Measurements from ENCODE around the gene MVB12B. TPM values are rescaled to one million over a fixed set of nuclear protein-coding genes. Genes with fewer than 3 reads are reported as not detected.
"Not testable (repeated sequence)": the region's sequence is repeated elsewhere in the genome, so short reads cannot be mapped to it uniquely, and the experiment has no call there.

MVB12B gene
- total and polyA plus RNA-seq, 3 donors from 2014 or later: 13.6 to 30.7 (median 26.2) TPM

- intact Hi-C loops (cut with DNase I; ENCODE audit: low total_unique reads): no loop called here
- Histone ChIP-seq H3K9me3 (no peaks in the 10 kb centered on the region), H3K27me3 (no peaks in the 10 kb centered on the region), H3K36me3 (ENCODE audit: low read depth, missing control alignments) (no peaks in the 10 kb centered on the region), H3K4me3 (no peak overlapping the region), H3K4me1 (peaks cover 13% of the 10 kb centered on the region), H3K27ac (no peak overlapping the region)
- TF ChIP-seq, protein P1, sequence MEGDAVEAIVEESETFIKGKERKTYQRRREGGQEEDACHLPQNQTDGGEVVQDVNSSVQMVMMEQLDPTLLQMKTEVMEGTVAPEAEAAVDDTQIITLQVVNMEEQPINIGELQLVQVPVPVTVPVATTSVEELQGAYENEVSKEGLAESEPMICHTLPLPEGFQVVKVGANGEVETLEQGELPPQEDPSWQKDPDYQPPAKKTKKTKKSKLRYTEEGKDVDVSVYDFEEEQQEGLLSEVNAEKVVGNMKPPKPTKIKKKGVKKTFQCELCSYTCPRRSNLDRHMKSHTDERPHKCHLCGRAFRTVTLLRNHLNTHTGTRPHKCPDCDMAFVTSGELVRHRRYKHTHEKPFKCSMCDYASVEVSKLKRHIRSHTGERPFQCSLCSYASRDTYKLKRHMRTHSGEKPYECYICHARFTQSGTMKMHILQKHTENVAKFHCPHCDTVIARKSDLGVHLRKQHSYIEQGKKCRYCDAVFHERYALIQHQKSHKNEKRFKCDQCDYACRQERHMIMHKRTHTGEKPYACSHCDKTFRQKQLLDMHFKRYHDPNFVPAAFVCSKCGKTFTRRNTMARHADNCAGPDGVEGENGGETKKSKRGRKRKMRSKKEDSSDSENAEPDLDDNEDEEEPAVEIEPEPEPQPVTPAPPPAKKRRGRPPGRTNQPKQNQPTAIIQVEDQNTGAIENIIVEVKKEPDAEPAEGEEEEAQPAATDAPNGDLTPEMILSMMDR (IDR thresholded peaks at IDR 0.05): no peak
- no peak for TF ChIP-seq POLR2A (IDR thresholded peaks at IDR 0.05)
- WGBS, 2 donors: 75 to 81% methylated on average over 7 of the region's 7 CpGs
- DNase-seq: no peak
These were observed 147.7 kb downstream of the MVB12B start for GRCh38 chr9:126474206-126474765.

- TF ChIP-seq, protein P1 (IDR thresholded peaks at IDR 0.05): no peak
- TF ChIP-seq POLR2A (IDR thresholded peaks at IDR 0.05): no peak
- Histone ChIP-seq H3K9me3 (no peaks in the 10 kb centered on the region), H3K27ac (no peak overlapping the region), H3K4me3 (no peak overlapping the region), H3K4me1 (peaks cover 13% of the 10 kb centered on the region), H3K27me3 (no peaks in the 10 kb centered on the region), H3K36me3 (ENCODE audit: low read depth, missing control alignments) (no peaks in the 10 kb centered on the region)
- DNase-seq: no peak
- intact Hi-C loops (cut with DNase I; ENCODE audit: low total_unique reads): no loop called here
- 92 to 95% methylated on average over 14 of the region's 14 CpGs for WGBS, 2 donors
These were observed 148.3 kb downstream of the MVB12B start for GRCh38 chr9:126474786-126475485.

GRCh38 chr9:126475933-126476555 is 149.4 kb downstream of the MVB12B start:
- H3K9me3 ChIP-seq: no peaks in the 10 kb centered on the region
- intact Hi-C loops (cut with DNase I; ENCODE audit: low total_unique reads): no loop called here
- 88 to 90% methylated on average over 12 of the region's 12 CpGs for WGBS, 2 donors
- no peak for DNase-seq
- TF ChIP-seq, protein P1 (IDR thresholded peaks at IDR 0.05): no peak
- TF ChIP-seq POLR2A (IDR thresholded peaks at IDR 0.05): no peak
- H3K4me1 ChIP-seq: peaks cover 10% of the 10 kb centered on the region
- no peak overlapping the region for H3K4me3 ChIP-seq
- no peak overlapping the region for H3K27ac ChIP-seq
- no peaks in the 10 kb centered on the region for H3K27me3 ChIP-seq
- no peaks in the 10 kb centered on the region for H3K36me3 ChIP-seq (ENCODE audit: low read depth, missing control alignments)

DNA sequence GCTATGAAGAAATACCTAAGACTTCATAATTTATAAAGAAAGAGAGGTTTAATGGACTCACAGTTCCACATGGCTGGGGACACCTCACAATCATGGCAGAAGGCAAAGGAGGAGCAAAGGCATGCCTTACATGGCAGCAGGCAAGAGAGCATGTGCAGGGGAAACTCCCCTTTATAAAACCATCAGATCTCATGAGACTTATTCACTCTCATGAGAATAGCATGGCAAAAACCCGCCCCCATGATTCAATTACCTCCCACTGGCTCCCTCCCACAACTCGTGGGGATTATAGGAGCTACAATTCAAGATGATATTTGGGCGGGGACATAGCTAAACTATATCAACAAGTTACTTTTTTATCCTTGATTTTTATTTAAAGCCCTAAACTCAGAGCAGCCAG is 150.8 kb downstream of the MVB12B start:
- H3K27ac ChIP-seq; H3K36me3 ChIP-seq (ENCODE audit: low read depth, missing control alignments); H3K4me1 ChIP-seq; H3K9me3 ChIP-seq; DNase-seq; H3K4me3 ChIP-seq; H3K27me3 ChIP-seq; intact Hi-C loops (cut with DNase I; ENCODE audit: low total_unique reads): not testable (repeated sequence)
- WGBS, 2 donors: 82 to 95% methylated on average over 3 of the region's 3 CpGs

DNA sequence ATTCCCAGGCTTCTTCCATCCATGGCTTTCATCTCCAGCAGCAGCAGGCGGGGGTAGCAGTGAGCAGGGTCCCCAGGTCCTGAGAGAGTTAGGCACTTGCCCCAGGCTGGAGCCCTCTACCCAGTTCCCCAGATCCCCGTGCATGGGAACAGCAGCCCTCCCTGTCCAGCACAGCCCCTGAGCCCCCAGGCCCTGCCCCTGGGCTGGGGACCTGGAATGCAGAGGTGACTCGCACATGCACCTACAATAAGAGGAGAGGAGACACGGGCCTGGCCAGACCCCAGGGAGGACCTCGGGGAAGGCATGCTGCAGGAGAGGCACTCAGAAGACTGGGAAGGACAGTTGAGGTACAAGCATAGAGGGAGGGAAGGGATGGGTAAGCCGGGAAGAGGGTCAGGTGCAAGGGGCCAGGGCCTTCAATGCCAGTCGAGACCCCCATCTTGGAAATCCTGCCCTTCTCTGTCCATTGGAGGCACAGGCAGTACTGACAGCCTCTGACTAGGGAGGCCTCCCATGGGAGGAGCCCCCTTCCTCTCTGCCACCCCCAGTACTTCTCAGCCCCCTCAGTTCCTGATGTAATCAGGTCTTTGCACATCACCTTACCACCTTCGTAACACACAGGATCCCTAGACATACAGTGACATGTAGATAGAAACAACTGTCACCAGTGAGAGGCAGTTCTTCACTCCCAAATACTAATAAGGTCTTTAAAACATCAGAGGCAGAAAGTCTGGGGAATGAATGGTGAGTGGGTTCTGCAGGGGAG is 151.8 kb downstream of the MVB12B start:
- H3K36me3 ChIP-seq (ENCODE audit: low read depth, missing control alignments): no peaks in the 10 kb centered on the region
- intact Hi-C loops (cut with DNase I; ENCODE audit: low total_unique reads): no loop called here

More for the DNA sequence above, 151.8 kb downstream of the MVB12B start:
- Histone ChIP-seq H3K9me3 (no peaks in the 10 kb centered on the region), H3K27ac (no peak overlapping the region), H3K4me3 (no peak overlapping the region), H3K4me1 (peaks cover 13% of the 10 kb centered on the region), H3K27me3 (no peaks in the 10 kb centered on the region)
- 91 to 98% methylated on average over 6 to 8 of the region's 8 CpGs for WGBS, 2 donors
- no peak for DNase-seq
- TF ChIP-seq, protein P1 (IDR thresholded peaks at IDR 0.05): no peak
- no peak for TF ChIP-seq POLR2A (IDR thresholded peaks at IDR 0.05)

All from testis (tissue), 3 donors.